K562 (cell line): ENCODE measurements around the gene KLHL29. TPM values are rescaled to one million over a fixed set of nuclear protein-coding genes. Genes with fewer than 3 reads are reported as not detected.

Experiments
- ATAC-seq: fragments of 200-7000 bp; cut with Tn5 transposase; 3 replicates; pipeline ENCODE4 v1.9.1; 2020; ENCODE audit warnings: moderate library complexity
- BruUV-seq: library from RNA; stranded (reverse); fragments of 400-500 nt; replicated peaks from 2 replicates; lab custom pipeline; 2021; lab: Mats Ljungman, UMichigan
- CTCF ChIA-PET: fragments of 300-600 bp; formaldehyde crosslinking; extraction: SDS; loops from one replicate; lab custom pipeline; 2021; ENCODE audit warnings: low intra/inter-chr PET ratio; lab: Yijun Ruan, JAX
- POLR2A ChIA-PET: fragments of 300-600, 350-650 bp; sonication (Branson Sonifier 250); formaldehyde crosslinking; extraction: SDS; loops from one replicate; lab custom pipeline; 2021; ENCODE audit warnings: antibody characterized with exemption, inconsistent platforms; lab: Yijun Ruan, JAX
- DNase-seq, 4 experiments: peaks; one replicate each; pipeline versions ENCODE4 v3.0.0 to v3.0.0-alpha.2; 2011 to 2018; ENCODE audit warnings: low spot score in 3 of 4, mixed read lengths in 3 of 4; ENCODE audit errors: extremely low read depth in 1 of 4
- FAIRE-seq: peaks from 2 replicates; lab custom pipeline; 2011; peaks lifted over from hg19 to GRCh38; lab: Jason Lieb, UNC
- H2AFZ ChIP-seq: 2 replicates; pipeline ENCODE4 v1.6.0; 2011; ENCODE audit warnings: low read depth, low read length, control low read depth, inconsistent platforms
- H3K27ac ChIP-seq: fragments of 200-600 bp; 3 replicates; pipeline ENCODE4 v1.8.0; 2011; ENCODE audit warnings: low read depth, mild to moderate bottlenecking, control low read depth, inconsistent platforms, low read length, moderate library complexity, mixed read lengths; ENCODE audit errors: extremely low read depth
- H3K27me3 ChIP-seq, 2 experiments: fragments of 300-600 bp in 1 of 2; 2 replicates in 1 of 2; 3 replicates in 1 of 2; pipeline versions ENCODE4 v1.6.0 to v1.8.0; 2011; ENCODE audit warnings: inconsistent platforms in 2 of 2, low read length in 2 of 2, mild to moderate bottlenecking in 1 of 2, mixed read lengths in 1 of 2, moderate library complexity in 1 of 2; ENCODE audit not compliant: control insufficient read depth in 2 of 2, insufficient read depth in 2 of 2
- H3K36me3 ChIP-seq: fragments of 300-600 bp; 3 replicates; pipeline ENCODE4 v1.8.0; 2011; ENCODE audit warnings: mild to moderate bottlenecking, low read length, inconsistent platforms; ENCODE audit not compliant: control insufficient read depth, insufficient read depth
- H3K4me1 ChIP-seq, 2 experiments: fragments of 200-600 bp in 1 of 2; replicated peaks in 1 of 2; 2 replicates in 1 of 2; 3 replicates in 1 of 2; pipeline versions ENCODE4 v1.5.1 to v1.8.0; 2011; ENCODE audit warnings: inconsistent platforms in 2 of 2, low read length in 2 of 2, mild to moderate bottlenecking in 1 of 2, mixed read lengths in 1 of 2, moderate library complexity in 1 of 2; ENCODE audit not compliant: control insufficient read depth in 2 of 2, insufficient read depth in 2 of 2
- H3K4me2 ChIP-seq: 2 replicates; pipeline ENCODE4 v1.6.1; 2011; ENCODE audit warnings: low read length, control low read depth, inconsistent platforms, mixed read lengths; ENCODE audit not compliant: insufficient read depth
- H3K4me3 ChIP-seq: fragments of 200-600 bp; sonication (generic), shearing (Covaris generic); 2 replicates; pipeline ENCODE4 v1.5.1; 2016; ENCODE audit warnings: control low read depth, inconsistent platforms
- H3K79me2 ChIP-seq: fragments of 200-600 bp; 3 replicates; pipeline ENCODE4 v1.8.0; 2011; ENCODE audit warnings: low read length, inconsistent platforms; ENCODE audit not compliant: control insufficient read depth, insufficient read depth
- H3K9ac ChIP-seq, 2 experiments: 2 replicates each; pipeline versions ENCODE4 v1.6.0 to v1.6.1; 2011; ENCODE audit warnings: low read depth in 2 of 2, low read length in 2 of 2, control low read depth in 1 of 2, inconsistent platforms in 1 of 2, mild to moderate bottlenecking in 1 of 2, mixed read lengths in 1 of 2; ENCODE audit not compliant: insufficient read depth in 1 of 2
- H3K9me1 ChIP-seq: one replicate; pipeline ENCODE4 v1.6.0; 2011; ENCODE audit warnings: inconsistent platforms, mild to moderate bottlenecking, low read length, moderate library complexity; ENCODE audit not compliant: control insufficient read depth, insufficient read depth
- H3K9me3 ChIP-seq: replicated peaks from 2 replicates; pipeline ENCODE4 v1.5.1; 2011; ENCODE audit warnings: low read depth, low read length, inconsistent platforms; ENCODE audit not compliant: control insufficient read depth, insufficient read depth
- H4K20me1 ChIP-seq: replicated peaks from 2 replicates; pipeline ENCODE4 v1.6.1; 2011; ENCODE audit warnings: low read length, inconsistent platforms, mixed read lengths; ENCODE audit not compliant: control insufficient read depth, insufficient read depth
- CXXC5 ChIP-seq: fragments of 250-450 bp; sonication (Bioruptor Pico); IDR thresholded peaks from 2 replicates; pipeline ENCODE4 v1.8.0; 2022; ENCODE audit warnings: inconsistent platforms, mild to moderate bottlenecking, moderate library complexity
- ELF1 ChIP-seq: fragments of 200-800 bp; sonication (Bioruptor generic); IDR thresholded peaks from 2 replicates; pipeline ENCODE4 v1.6.1; 2016; ENCODE audit warnings: missing genetic modification characterization, missing compliant biosample characterization
- FIP1L1 ChIP-seq: fragments of 200-400 bp; formaldehyde crosslinking; IDR thresholded peaks from 2 replicates; pipeline ENCODE4 v1.6.1; 2018; ENCODE audit warnings: mild to moderate bottlenecking, low read depth, low read length; ENCODE audit not compliant: poor library complexity, severe bottlenecking
- HNRNPH1 ChIP-seq: fragments of 200-400 bp; formaldehyde crosslinking; optimal IDR thresholded peaks from 2 replicates; pipeline ENCODE3; 2017; ENCODE audit warnings: low read depth, mild to moderate bottlenecking, low read length, moderate library complexity
- MAFF ChIP-seq: IDR thresholded peaks from 2 replicates; pipeline ENCODE4 v1.6.1; 2012; ENCODE audit warnings: low read length, improper control_type of control experiment
- MAZ ChIP-seq, 2 experiments: fragments of 450-650 bp in 1 of 2; sonication (generic) in 1 of 2; formaldehyde crosslinking; IDR thresholded peaks in 1 of 2; conservative IDR thresholded peaks in 1 of 2; 2 replicates each; pipeline versions ENCODE4 v1.4.0 to v1.5.0; 2020; ENCODE audit warnings: mild to moderate bottlenecking in 1 of 2, missing genetic modification reagents in 1 of 2
- NR2C1 ChIP-seq, 2 experiments: fragments of 450-650 bp; IDR thresholded peaks; 2 replicates each; pipeline ENCODE4 v1.6.1; 2017; ENCODE audit warnings: mild to moderate bottlenecking in 2 of 2, antibody characterized with exemption in 1 of 2, inconsistent platforms in 1 of 2, missing compliant biosample characterization in 1 of 2, missing genetic modification characterization in 1 of 2
- PKNOX1 ChIP-seq: fragments of 450-650 bp; IDR thresholded peaks from 2 replicates; pipeline ENCODE4 v1.6.1; 2016
- RFX5 ChIP-seq: IDR thresholded peaks from 2 replicates; pipeline ENCODE4 v1.6.1; 2011; ENCODE audit warnings: low read depth, mild to moderate bottlenecking, improper control_type of control experiment, low read length
- SETDB1 ChIP-seq: IDR thresholded peaks from one replicate; pipeline ENCODE4 v1.6.1; 2012; ENCODE audit warnings: low read length, control low read depth, inconsistent platforms
- TSC22D4 ChIP-seq: fragments of 450-650 bp; IDR thresholded peaks from 2 replicates; pipeline ENCODE4 v1.6.1; 2016; ENCODE audit warnings: missing genetic modification characterization, missing biosample characterization, control low read depth
- ZEB2 ChIP-seq: fragments of 450-650 bp; IDR thresholded peaks from 2 replicates; pipeline ENCODE4 v1.6.1; 2016
- ZFPM2 ChIP-seq: fragments of 250-450 bp; sonication (Bioruptor Pico); IDR thresholded peaks from 2 replicates; pipeline ENCODE4 v1.5.1; 2022; ENCODE audit warnings: mild to moderate bottlenecking
- ZNF583 ChIP-seq: fragments of 250-450 bp; sonication (Bioruptor Pico); IDR thresholded peaks from 2 replicates; pipeline ENCODE4 v1.4.0; 2020
- ZNF586 ChIP-seq: fragments of 450-650 bp; formaldehyde crosslinking; conservative IDR thresholded peaks from 2 replicates; pipeline ENCODE4 v1.4.0; 2020; ENCODE audit warnings: mild to moderate bottlenecking, moderate library complexity
- WGBS: fragments of 100-300 bp; shearing (Covaris generic); methylation state at CpG from one replicate; pipeline ENCODE4 v1.1.6; 2016; ENCODE audit warnings: low coverage, mixed read lengths; ENCODE audit not compliant: insufficient coverage; ENCODE audit errors: missing lambda C conversion rate; 5-methylcytosine and 5-hydroxymethylcytosine counted together
- in situ Hi-C: fragments of 300-500 bp; cut with MboI; formaldehyde crosslinking; loops from 4 replicates; pipeline ENCODE4 v1.15.0; 2018; ENCODE audit warnings: inconsistent platforms, mixed read lengths
- intact Hi-C: fragments of 100-400 bp; cut with micrococcal nuclease; formaldehyde crosslinking; loops from 2 replicates; pipeline ENCODE4 v1.14.2; 2022
- polyA plus RNA-seq, 8 experiments: library from polyadenylated mRNA; depleted of rRNA in 4 of 8; stranded (reverse) in 5 of 8; unstranded in 3 of 8; fragments of >200 nt; fragmentation: Nextera tagmentation in 2 of 8; fragmentation: Illumina TruSeq in 1 of 8; extraction: Ambion mirVana in 2 of 8; extraction: Trizol in 1 of 8; gene quantifications; 2 replicates each; pipeline versions ENCODE4 v1.2.1 to v1.2.3, GENCODE V29; 2011 to 2014; ENCODE audit warnings: inconsistent platforms in 1 of 8, missing spikeins in 1 of 8
- total RNA-seq, 7 experiments: library from RNA; depleted of rRNA in 6 of 7; stranded (reverse); fragments of >200 nt in 6 of 7; fragmentation: Illumina TruSeq in 2 of 7; extraction: Trizol in 2 of 7; gene quantifications; 2 replicates each; pipeline versions ENCODE4 v1.2.1 to v1.2.3, GENCODE V29; 2011 to 2021; ENCODE audit warnings: low replicate concordance in 1 of 7
- TF ChIP-seq, protein P1 (sequence below): fragments of 450-650 bp; formaldehyde crosslinking; IDR thresholded peaks from 2 replicates; pipeline ENCODE4 v1.4.0; 2020; ENCODE audit warnings: mild to moderate bottlenecking, moderate library complexity
- TF ChIP-seq, protein P2 (sequence below): sonication (generic); formaldehyde crosslinking; IDR thresholded peaks from 2 replicates; pipeline ENCODE4 v1.8.0; 2022; ENCODE audit warnings: mild to moderate bottlenecking, missing genetic modification reagents

Gene KLHL29
- total and polyA plus RNA-seq, 9 of the 15 experiments (the other 6 are each of a cell fraction or from before 2014, with no cell fraction given) = 0.03 to 0.31 (median 0.08) TPM; not detected in 1

DNA sequence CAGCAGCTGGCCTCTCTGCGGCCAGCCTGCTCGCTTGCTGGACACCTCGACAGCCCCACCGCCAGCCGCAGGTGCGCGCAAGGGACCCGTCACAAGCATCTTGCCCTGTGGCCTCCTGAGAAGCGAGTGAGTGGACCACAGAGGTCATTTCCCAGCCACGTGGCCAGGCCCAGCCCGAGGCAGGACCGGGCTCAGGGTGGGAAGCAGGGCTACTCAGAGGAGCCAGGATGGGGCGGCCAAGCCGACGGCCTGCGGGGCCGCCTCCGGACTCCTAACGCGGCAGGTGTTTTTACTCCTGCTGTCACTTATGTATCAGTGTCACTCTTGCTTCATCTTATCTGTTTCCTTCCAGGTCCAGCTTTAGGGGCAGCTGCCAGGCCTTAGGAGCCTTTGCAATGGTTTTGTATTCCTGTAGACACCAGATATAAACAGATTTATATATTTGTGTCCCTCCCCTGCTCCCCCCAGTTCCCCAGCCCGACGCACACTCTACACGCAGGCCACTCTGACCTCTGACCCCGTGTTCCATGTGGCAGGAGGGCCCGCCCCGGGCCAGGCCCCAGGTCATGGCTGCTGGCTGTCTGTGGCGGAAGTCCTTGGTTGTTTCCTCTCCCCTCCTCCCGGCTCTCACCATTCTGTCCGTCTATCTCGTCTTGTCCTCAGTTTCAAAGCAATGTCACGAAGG, 305.6 kb downstream of the KLHL29 start (continued):
- TF ChIP-seq PKNOX1 (peak; percentile 20; the same call in 1 of the 2 replicates), NR2C1 (IDR thresholded peaks at IDR 0.05) (peak; percentile 88), NR2C1 (tag; IDR thresholded peaks at IDR 0.05) (peak; percentile 86), RFX5 (no peak), FIP1L1 (no peak), HNRNPH1 (no peak)
- TF ChIP-seq, protein P1, sequence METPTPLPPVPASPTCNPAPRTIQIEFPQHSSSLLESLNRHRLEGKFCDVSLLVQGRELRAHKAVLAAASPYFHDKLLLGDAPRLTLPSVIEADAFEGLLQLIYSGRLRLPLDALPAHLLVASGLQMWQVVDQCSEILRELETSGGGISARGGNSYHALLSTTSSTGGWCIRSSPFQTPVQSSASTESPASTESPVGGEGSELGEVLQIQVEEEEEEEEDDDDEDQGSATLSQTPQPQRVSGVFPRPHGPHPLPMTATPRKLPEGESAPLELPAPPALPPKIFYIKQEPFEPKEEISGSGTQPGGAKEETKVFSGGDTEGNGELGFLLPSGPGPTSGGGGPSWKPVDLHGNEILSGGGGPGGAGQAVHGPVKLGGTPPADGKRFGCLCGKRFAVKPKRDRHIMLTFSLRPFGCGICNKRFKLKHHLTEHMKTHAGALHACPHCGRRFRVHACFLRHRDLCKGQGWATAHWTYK = no peak

DNA sequence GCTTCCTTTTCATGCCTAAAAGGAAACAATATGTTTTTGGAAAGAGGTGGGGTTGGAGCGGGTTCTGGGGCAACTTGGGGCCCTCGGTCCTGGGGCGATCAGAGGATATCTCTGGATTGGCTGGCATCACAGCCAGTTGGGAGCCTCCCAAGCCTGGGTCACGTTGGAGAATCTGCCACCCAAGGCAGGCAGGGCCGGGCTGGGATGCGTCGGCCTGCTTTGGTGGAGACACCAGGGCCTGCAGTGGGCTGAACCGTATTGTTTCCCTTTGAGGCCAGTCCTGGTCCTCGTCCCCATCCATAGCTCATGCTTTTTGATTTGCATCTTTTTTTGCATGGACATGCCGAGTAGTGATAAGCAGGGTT, 306.1 kb downstream of the KLHL29 start:
- no peak overlapping the region for H3K4me2 ChIP-seq
- no peak for DNase-seq
- 61% methylated on average over 10 of the region's 10 CpGs for WGBS
- H3K36me3 ChIP-seq = no peaks in the 10 kb centered on the region
- H3K4me1 ChIP-seq = peaks cover 0 to 23% of the 10 kb centered on the region in 2 experiments; a peak in 2 of 5 replicates
- CTCF ChIA-PET = no interaction called here
- no peaks in the 10 kb centered on the region for H3K79me2 ChIP-seq
- in situ Hi-C loops = no loop called here
- no peak for FAIRE-seq
- peaks cover 14% of the 10 kb centered on the region; the same call in 1 of the 2 replicates for H4K20me1 ChIP-seq
- no peak overlapping the region for H3K27ac ChIP-seq
- ATAC-seq = no peak
- no peak overlapping the region for H3K4me3 ChIP-seq
- H3K27me3 ChIP-seq = peaks cover 4 to 53% of the 10 kb centered on the region in 2 experiments; a peak in 4 of 5 replicates
- no peak overlapping the region for H2AFZ ChIP-seq
- intact Hi-C loops = no loop called here
- H3K9me3 ChIP-seq = no peaks in the 10 kb centered on the region
- no peak overlapping the region for H3K9ac ChIP-seq
- BruUV-seq = no TSS peak
- peaks cover 5% of the 10 kb centered on the region for H3K9me1 ChIP-seq
- TF ChIP-seq MAZ (CRISPR knock-in tag; conservative IDR thresholded peaks at IDR 0.05 in 1 of 2, IDR thresholded peaks at IDR 0.05 in 1 of 2) = no peak
- no peak for TF ChIP-seq ELF1 (tag)
- no peak for TF ChIP-seq MAFF
- TF ChIP-seq ZNF586 (CRISPR knock-in tag) = no peak
- TF ChIP-seq, protein P2, sequence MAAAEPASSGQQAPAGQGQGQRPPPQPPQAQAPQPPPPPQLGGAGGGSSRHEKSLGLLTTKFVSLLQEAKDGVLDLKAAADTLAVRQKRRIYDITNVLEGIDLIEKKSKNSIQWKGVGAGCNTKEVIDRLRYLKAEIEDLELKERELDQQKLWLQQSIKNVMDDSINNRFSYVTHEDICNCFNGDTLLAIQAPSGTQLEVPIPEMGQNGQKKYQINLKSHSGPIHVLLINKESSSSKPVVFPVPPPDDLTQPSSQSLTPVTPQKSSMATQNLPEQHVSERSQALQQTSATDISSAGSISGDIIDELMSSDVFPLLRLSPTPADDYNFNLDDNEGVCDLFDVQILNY (CRISPR knock-in tag) = no peak
- no peak for TF ChIP-seq CXXC5 (CRISPR knock-in tag)
- TF ChIP-seq ZNF583 (CRISPR knock-in tag) = no peak
- no peak for TF ChIP-seq ZEB2
- no peak for TF ChIP-seq ZFPM2 (CRISPR knock-in tag)
- no peak for TF ChIP-seq TSC22D4 (tag)
- TF ChIP-seq SETDB1 = no peak
- POLR2A ChIA-PET = no interaction called here
